HL-60/S4 treated with phorbol 12-myristate 13-acetate at 8.2 ng/mL for 4 days and 3 days (cell line): ENCODE results near the gene SF3B5.
"Not testable (repeated sequence)": the region's sequence is repeated elsewhere in the genome, so short reads cannot be mapped to it uniquely, and the experiment has no call there.

ENCODE experiments used
- in situ Hi-C: fragments of 300-500 bp; cut with MboI; formaldehyde crosslinking; loops from 2 replicates; pipeline ENCODE4 v1.15.0; 2022; ENCODE audit warnings: low sequenced_read_pairs

Gene SF3B5

DNA sequence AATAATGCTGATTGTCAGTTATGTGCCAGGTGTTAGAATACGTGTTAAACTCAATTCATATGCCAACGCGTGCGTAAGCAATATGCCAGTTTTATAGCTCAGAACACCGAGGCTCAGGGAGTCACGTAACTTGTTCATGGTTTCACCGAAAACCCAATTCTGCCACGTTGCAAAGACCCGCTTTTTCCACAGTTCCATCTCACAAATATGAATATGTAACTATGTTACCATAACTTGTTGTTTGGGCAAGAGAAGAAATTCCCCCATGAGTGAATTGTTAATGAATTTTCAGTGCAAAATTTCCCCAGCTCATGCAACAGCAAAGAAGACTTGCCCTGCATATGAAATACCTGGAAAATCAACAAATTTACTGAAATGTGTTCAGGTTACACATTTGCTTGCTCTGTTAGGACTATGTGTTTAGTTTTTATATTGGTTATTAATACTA, 30.1 kb downstream of the SF3B5 start:
- in situ Hi-C loops: no loop called here

DNA sequence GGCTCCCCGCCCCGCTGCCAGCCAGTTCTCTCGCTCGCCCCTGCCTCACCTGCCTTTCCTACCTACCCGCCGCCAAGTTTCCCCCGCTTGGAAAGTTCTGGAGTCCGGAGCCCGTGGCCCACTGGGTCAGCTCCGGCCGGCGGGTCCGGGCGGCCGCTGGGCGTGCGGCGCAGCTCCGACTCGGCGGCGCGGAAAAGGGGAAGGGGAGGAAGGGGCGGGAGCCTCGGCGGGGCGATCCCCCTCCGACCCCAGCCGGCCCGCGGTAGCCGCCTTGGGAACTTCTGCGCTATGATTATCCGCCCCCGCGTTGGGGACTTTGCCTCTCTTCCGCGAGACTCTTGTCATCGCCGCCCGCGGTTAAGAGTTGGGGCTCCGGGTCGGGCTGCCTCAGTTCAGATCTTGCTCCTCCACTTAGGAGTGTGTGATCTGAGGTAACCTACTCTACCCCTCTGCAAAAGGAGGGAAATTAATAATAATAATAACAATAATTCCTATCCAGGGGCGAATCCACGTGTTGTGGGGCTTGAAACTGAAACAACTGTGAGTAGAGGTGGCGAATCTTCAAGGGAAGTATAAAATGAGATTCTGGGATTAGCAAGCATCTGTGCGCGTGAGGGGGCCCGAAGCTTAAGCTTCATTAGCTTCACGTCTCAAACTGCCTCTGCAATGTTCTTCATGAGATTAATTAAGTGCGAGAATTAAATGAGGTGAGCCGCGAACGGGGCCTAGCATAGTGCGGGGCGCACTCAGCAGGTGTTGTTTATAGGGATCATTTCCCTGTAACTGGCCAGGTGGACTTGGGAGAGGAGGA, 30.8 kb downstream of the SF3B5 start:
- in situ Hi-C loops: no loop called here

GRCh38 chr6:144063744-144064401, 31.5 kb downstream of the SF3B5 start:
- in situ Hi-C loops: no loop called here

- in situ Hi-C loops: no loop called here
Measured at GRCh38 chr6:144063246-144063743, 32.1 kb downstream of the SF3B5 start.

GRCh38 chr6:144062786-144063185, 32.6 kb downstream of the SF3B5 start:
- in situ Hi-C loops: no loop called here

GRCh38 chr6:144059139-144059538, 36.2 kb downstream of the SF3B5 start:
- in situ Hi-C loops: no loop called here

- in situ Hi-C loops: no loop called here
Measured at GRCh38 chr6:144055121-144055931, 40.0 kb downstream of the SF3B5 start.

DNA sequence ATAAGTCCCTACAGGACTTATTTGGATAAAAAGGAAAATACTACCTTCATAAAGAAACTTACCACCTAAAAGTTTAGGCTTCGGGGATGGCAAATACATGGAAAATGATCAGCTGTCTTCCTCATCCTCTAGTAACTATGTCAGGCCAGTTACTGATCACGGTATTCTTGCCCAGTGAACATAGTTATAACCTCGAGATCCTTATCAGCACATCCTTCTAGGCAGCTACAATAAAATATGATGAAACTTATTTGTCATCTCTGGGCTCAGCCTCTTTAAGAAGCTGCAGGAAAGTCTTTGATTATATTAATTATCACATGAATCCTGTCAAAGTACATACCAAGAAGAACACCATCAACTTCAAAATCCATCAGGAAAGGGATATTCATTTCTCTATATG, 41.8 kb downstream of the SF3B5 start:
- in situ Hi-C loops: no loop called here

DNA sequence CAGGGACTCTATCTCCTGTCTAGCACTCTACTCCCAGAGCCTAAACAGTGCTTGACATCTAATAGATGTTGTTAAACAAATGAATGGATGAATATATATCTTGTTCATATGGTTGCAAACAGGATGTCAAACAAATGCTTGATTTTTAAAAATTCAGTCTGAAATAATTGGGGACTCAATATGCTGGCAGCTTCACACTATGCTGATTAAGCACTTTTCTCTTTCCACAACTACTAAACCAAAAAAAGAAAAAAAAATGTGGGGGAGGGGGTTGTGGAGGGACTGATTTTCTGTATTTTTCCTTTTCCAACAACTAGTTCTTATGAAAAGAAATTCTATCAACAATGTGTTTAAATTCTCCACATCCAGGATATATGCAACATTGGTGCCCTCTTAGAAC, 42.9 kb downstream of the SF3B5 start:
- in situ Hi-C loops: no loop called here

DNA sequence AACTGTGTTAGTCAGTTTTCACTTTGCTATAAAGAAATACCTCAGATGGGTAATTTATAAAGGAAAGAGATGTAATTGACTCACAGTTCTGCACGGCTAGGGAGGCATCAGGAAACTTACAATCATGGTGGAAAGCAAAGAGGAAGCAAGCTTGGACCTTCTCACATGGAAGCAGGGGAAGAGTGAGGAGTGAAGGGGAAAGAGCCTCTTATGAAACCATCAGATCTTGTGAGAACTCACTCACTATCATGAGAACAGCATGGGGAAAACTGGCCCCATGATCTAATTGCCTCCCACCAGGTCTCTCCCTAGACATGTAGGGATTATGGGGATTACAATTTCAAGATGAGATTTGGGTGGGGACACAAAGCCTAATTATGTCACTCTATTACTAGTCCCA, 46.0 kb downstream of the SF3B5 start:
- in situ Hi-C loops: no loop called here

DNA sequence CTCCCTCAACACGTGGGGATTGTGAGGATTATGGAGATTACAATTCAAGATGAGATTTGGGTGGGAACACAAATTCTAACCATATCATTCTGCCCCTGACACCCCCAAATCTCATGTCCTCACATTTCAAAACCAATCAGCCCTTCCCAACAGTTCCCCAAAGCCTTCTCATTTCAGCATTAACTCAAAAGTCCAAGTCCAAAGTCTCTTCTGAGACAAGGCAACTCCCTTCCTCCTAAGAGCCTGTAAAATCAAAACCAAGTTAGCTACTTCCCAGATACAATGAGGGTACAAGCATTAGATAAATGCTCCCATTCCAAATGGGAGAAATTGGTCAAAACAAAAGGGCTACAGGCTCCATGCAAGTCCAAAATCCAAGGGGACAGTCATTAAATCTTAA, 47.7 kb downstream of the SF3B5 start:
- in situ Hi-C loops: no loop called here

DNA sequence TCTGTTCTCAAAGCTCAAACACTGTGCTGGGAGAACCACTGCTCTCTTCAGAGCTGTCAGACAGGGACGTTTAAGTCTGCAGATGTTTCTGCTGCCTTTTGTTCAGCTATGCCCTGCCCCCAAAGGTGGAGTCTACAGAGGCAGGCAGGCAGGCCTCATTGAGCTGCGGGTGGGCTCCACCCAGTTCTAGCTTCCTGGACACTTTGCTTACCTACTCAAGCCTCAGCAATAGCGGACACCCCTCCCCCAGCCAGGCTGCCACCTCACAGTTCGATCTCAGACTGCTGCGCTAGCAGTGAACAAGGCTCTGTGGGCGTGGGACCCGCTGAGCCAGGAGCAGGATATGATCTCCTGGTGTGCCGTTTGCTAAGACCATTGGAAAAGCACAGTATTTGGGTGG, 48.7 kb downstream of the SF3B5 start:
- in situ Hi-C loops: not testable (repeated sequence)

GRCh38 chr6:144044989-144045388, 50.4 kb downstream of the SF3B5 start:
- in situ Hi-C loops: not testable (repeated sequence)
